Loucy (cell line): ENCODE data around the gene FBXL13.

Experiments
- CTCF ChIP-seq: fragments of 200-600 bp; sonication (generic); conservative IDR thresholded peaks from 2 replicates; pipeline ENCODE4 v1.5.1; 2014; ENCODE audit warnings: mild to moderate bottlenecking, antibody characterized with exemption, low read length
- EZH2phosphoT487 ChIP-seq: fragments of 200-600 bp; IDR thresholded peaks from 2 replicates; pipeline ENCODE4 v1.6.1; 2018; ENCODE audit warnings: antibody characterized with exemption, mild to moderate bottlenecking, moderate library complexity, borderline replicate concordance

GRCh38 chr7:103113164-103113563 is 38.6 kb upstream of the FBXL13 start:
- TF ChIP-seq CTCF: no peak
- no peak for TF ChIP-seq EZH2phosphoT487
